ENCODE data around the gene NCAN.
"Not testable (repeated sequence)": the region's sequence is repeated elsewhere in the genome, so short reads cannot be mapped to it uniquely, and the experiment has no call there.

NCAN gene

GRCh38 chr19:19205416-19206410 is 6.0 kb upstream of the NCAN start:
- Mint-ChIP-seq H3K4me3 (no peak overlapping the region), H3K27me3 (peaks cover 32% of the 10 kb centered on the region), H3K9me3 (no peaks in the 10 kb centered on the region), H3K27ac (no peak overlapping the region), H3K36me3 (ENCODE audit: low read depth) (peaks cover 15% of the 10 kb centered on the region), H3K4me1 (ENCODE audit: low read depth) (peaks cover 37% of the 10 kb centered on the region)
- intact Hi-C loops (cut with micrococcal nuclease), result no loop called here

GRCh38 chr19:19206938-19207337 is 4.8 kb upstream of the NCAN start:
- intact Hi-C loops (cut with micrococcal nuclease), result no loop called here
- Mint-ChIP-seq H3K9me3 (no peaks in the 10 kb centered on the region), H3K4me1 (ENCODE audit: low read depth) (peaks cover 29% of the 10 kb centered on the region), H3K36me3 (ENCODE audit: low read depth) (peaks cover 4% of the 10 kb centered on the region), H3K27ac (no peak overlapping the region), H3K4me3 (no peak overlapping the region), H3K27me3 (peaks cover 43% of the 10 kb centered on the region)

DNA sequence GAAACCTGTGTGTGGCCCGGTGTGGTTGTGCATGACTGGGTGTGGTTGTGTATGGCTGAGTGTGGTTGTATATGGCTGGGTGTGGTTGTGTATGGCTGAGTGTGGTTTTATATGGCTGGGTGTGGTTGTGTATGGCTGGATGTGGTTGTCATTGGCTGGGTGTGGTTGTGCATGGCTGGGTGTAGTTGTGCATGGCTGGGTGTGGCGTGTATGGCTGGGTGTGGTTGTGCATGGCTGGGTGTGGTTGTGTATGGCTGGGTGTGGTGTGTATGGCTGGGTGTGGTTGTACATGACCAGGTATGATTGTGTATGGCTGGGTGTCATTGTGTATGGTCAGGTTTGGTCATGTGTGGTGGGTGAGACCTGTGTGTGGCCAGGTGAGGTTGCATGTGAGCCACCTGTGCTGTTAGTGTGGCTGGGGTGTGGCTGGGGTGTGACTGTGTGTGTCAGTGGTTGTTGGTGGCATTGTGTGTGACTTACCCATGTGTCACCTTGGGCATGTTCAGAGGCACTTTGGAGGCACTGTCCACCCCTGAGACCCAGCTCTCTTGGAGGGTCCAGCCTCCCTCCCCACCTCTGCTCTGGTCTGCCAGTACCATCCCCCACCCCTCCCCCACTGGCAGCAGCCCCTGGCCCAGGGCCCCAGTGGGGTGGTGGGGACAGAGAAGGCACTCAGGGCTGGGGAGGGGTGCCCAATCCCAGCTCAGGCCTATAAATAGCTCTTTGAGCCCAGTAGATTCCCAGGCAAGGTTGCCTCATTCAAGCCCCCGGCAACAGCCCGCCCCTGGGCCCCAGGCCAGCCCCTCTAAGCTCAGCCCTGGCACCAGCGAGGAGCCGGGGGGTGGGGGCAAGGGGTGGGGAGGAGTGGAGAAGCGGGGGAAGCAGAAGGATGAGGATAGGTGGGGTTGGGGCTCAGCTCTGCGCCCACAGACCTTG is 3.9 kb upstream of the NCAN start:
- Mint-ChIP-seq H3K27me3 (peaks cover 52% of the 10 kb centered on the region), H3K27ac (no peak overlapping the region), H3K4me1 (ENCODE audit: low read depth) (peaks cover 20% of the 10 kb centered on the region), H3K4me3 (no peak overlapping the region), H3K36me3 (ENCODE audit: low read depth) (no peaks in the 10 kb centered on the region), H3K9me3 (no peaks in the 10 kb centered on the region)
- intact Hi-C loops (cut with micrococcal nuclease), result no loop called here

- Mint-ChIP-seq H3K27me3 (peaks cover 64% of the 10 kb centered on the region), H3K9me3 (no peaks in the 10 kb centered on the region), H3K27ac (no peak overlapping the region), H3K4me1 (ENCODE audit: low read depth) (peaks cover 13% of the 10 kb centered on the region), H3K36me3 (ENCODE audit: low read depth) (no peaks in the 10 kb centered on the region), H3K4me3 (no peak overlapping the region)
- intact Hi-C loops (cut with micrococcal nuclease), result no loop called here
Measured at GRCh38 chr19:19209372-19209771, 2.4 kb upstream of the NCAN start.

DNA sequence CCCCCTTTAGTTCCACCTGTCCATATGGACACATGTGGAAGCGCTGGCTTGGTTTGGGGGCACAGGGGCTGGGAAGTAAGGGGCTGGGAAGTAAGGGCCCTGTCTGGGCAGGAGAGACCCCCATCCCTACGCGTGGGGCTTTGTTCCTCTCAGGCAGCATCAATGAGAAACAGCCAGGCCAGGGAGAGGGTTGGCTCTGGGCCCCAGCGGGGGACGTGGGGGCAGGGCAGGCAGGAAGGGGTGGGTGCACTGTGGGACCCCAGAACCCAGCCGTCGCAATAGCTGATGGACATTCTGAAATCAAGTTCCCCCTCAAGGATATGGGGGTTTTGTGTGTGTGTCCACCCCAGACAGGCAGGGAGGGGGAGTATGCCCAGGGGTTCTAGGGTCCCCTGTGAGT is 1.2 kb downstream of the NCAN start:
- H3K9me3 Mint-ChIP-seq, result no peaks in the 10 kb centered on the region
- intact Hi-C loops (cut with micrococcal nuclease), result no loop called here
- H3K27ac Mint-ChIP-seq, result no peak overlapping the region
- H3K36me3 Mint-ChIP-seq (ENCODE audit: low read depth), result no peaks in the 10 kb centered on the region
- no peak overlapping the region for H3K4me3 Mint-ChIP-seq
- H3K27me3 Mint-ChIP-seq, result peaks cover 69% of the 10 kb centered on the region
- H3K4me1 Mint-ChIP-seq (ENCODE audit: low read depth), result peaks cover under 1% of the 10 kb centered on the region

DNA sequence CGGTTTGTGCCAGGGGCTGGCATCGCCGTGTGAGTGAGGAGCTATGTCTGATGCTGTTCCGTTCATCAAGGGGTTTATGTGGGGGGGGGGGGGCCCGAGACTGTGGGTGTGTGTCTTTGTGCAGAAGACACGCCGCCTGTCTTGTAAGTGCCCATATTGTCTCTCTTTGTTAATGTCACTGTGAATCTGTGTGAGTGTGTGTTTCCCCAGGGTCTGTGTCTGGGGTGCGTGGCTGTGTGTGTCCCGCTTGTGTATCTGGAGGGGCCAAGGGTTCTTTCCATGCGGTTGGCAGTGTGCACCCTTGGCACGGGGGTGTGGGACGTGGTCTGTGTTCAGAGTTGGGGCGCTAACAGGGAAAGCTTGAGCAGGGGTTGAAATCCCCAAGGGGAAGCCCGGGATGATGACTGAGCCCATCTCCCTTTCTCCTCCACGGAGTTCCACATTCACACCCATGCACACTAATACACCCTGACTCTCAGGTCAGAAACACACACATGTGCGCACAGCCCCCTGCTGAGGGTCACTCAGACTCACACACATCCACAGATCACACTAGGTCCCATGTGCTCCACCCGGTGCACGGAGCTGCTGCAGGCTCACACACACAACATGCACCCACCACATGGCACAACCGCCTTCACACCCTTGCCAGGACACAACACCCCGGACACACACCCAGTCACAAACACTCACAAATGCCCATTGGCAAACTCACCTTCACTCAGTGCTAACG is 1.8 kb downstream of the NCAN start:
- Mint-ChIP-seq H3K36me3 (ENCODE audit: low read depth) (no peaks in the 10 kb centered on the region), H3K4me3 (no peak overlapping the region), H3K9me3 (no peaks in the 10 kb centered on the region), H3K27ac (no peak overlapping the region), H3K4me1 (ENCODE audit: low read depth) (no peaks in the 10 kb centered on the region), H3K27me3 (peaks cover 69% of the 10 kb centered on the region)
- intact Hi-C loops (cut with micrococcal nuclease), result no loop called here

DNA sequence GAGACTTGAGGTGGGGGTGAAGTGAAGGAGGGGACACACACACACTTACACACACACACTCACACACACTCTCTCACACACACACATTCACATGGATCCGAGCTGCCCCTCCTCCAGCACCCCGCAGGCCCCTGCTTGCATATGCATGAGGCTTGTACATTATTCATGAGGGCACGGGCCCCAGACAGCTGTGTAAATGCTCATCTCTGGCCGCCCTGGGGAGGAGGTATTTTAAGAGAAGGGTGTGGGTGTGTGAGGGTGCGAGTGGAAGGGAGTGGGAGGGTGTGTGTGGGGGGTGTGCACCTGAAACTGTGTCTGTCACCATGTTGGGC is 2.4 kb downstream of the NCAN start:
- intact Hi-C loops (cut with micrococcal nuclease), result no loop called here
- Mint-ChIP-seq H3K27ac (no peak overlapping the region), H3K9me3 (no peaks in the 10 kb centered on the region), H3K27me3 (peaks cover 71% of the 10 kb centered on the region), H3K36me3 (ENCODE audit: low read depth) (no peaks in the 10 kb centered on the region), H3K4me3 (no peak overlapping the region), H3K4me1 (ENCODE audit: low read depth) (no peaks in the 10 kb centered on the region)

- no peaks in the 10 kb centered on the region for H3K9me3 Mint-ChIP-seq
- H3K36me3 Mint-ChIP-seq (ENCODE audit: low read depth), result no peaks in the 10 kb centered on the region
- H3K4me3 Mint-ChIP-seq, result no peak overlapping the region
- H3K27me3 Mint-ChIP-seq, result peaks cover 65% of the 10 kb centered on the region
- no peak overlapping the region for H3K27ac Mint-ChIP-seq
- no peaks in the 10 kb centered on the region for H3K4me1 Mint-ChIP-seq (ENCODE audit: low read depth)
- intact Hi-C loops (cut with micrococcal nuclease), result no loop called here
Measured at GRCh38 chr19:19214892-19215291, 3.1 kb downstream of the NCAN start.

- Mint-ChIP-seq H3K27me3 (peaks cover 64% of the 10 kb centered on the region), H3K36me3 (ENCODE audit: low read depth) (no peaks in the 10 kb centered on the region), H3K27ac (no peak overlapping the region), H3K9me3 (no peaks in the 10 kb centered on the region), H3K4me1 (ENCODE audit: low read depth) (no peaks in the 10 kb centered on the region), H3K4me3 (no peak overlapping the region)
- intact Hi-C loops (cut with micrococcal nuclease), result no loop called here
Measured at GRCh38 chr19:19215792-19216191, 4.0 kb downstream of the NCAN start.

DNA sequence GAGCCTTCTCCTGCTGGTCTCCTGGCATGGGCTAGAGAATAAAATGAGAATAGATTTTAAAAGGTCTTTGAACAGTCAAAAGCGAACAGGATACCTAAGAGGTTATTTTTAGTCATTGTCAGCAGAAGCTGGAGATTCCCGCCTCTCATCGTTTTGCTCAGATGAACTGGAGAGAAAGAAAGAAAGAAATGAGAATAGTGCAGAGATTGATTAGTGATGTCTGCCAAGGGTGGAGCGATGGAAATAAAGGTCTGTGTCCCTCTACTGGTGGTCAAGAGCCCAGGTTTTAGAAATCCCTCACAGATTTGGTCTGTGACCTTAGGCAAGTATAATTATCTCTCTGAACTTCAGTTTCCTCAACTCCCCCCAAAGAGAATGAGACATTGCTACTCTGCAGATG is 5.3 kb downstream of the NCAN start:
- no peaks in the 10 kb centered on the region for H3K4me1 Mint-ChIP-seq (ENCODE audit: low read depth)
- no peaks in the 10 kb centered on the region for H3K36me3 Mint-ChIP-seq (ENCODE audit: low read depth)
- no peak overlapping the region for H3K4me3 Mint-ChIP-seq
- no peak overlapping the region for H3K27ac Mint-ChIP-seq
- H3K27me3 Mint-ChIP-seq, result peaks cover 57% of the 10 kb centered on the region
- intact Hi-C loops (cut with micrococcal nuclease), result no loop called here
- no peaks in the 10 kb centered on the region for H3K9me3 Mint-ChIP-seq

- H3K27ac Mint-ChIP-seq, result no peak overlapping the region
- H3K9me3 Mint-ChIP-seq, result no peaks in the 10 kb centered on the region
- no peaks in the 10 kb centered on the region for H3K4me1 Mint-ChIP-seq (ENCODE audit: low read depth)
- intact Hi-C loops (cut with micrococcal nuclease), result no loop called here
- H3K36me3 Mint-ChIP-seq (ENCODE audit: low read depth), result no peaks in the 10 kb centered on the region
- no peak overlapping the region for H3K4me3 Mint-ChIP-seq
- peaks cover 50% of the 10 kb centered on the region for H3K27me3 Mint-ChIP-seq
Measured at GRCh38 chr19:19218911-19219310, 7.2 kb downstream of the NCAN start.

- H3K4me3 Mint-ChIP-seq; H3K9me3 Mint-ChIP-seq; H3K36me3 Mint-ChIP-seq (ENCODE audit: low read depth); intact Hi-C loops (cut with micrococcal nuclease); H3K27ac Mint-ChIP-seq: not testable (repeated sequence)
- Mint-ChIP-seq H3K4me1 (ENCODE audit: low read depth) (peaks cover 11% of the 10 kb centered on the region), H3K27me3 (peaks cover 53% of the 10 kb centered on the region)
Measured at GRCh38 chr19:19221000-19221399, 9.2 kb downstream of the NCAN start.

GRCh38 chr19:19223060-19223459 is 11.3 kb downstream of the NCAN start:
- peaks cover 50% of the 10 kb centered on the region for H3K27me3 Mint-ChIP-seq
- no peaks in the 10 kb centered on the region for H3K9me3 Mint-ChIP-seq
- H3K4me1 Mint-ChIP-seq (ENCODE audit: low read depth), result peaks cover 11% of the 10 kb centered on the region
- no peak overlapping the region for H3K27ac Mint-ChIP-seq
- H3K36me3 Mint-ChIP-seq (ENCODE audit: low read depth), result no peaks in the 10 kb centered on the region
- intact Hi-C loops (cut with micrococcal nuclease), result no loop called here
- no peak overlapping the region for H3K4me3 Mint-ChIP-seq
